ENCODE results near the gene ORM1.

ORM1 gene

DNA sequence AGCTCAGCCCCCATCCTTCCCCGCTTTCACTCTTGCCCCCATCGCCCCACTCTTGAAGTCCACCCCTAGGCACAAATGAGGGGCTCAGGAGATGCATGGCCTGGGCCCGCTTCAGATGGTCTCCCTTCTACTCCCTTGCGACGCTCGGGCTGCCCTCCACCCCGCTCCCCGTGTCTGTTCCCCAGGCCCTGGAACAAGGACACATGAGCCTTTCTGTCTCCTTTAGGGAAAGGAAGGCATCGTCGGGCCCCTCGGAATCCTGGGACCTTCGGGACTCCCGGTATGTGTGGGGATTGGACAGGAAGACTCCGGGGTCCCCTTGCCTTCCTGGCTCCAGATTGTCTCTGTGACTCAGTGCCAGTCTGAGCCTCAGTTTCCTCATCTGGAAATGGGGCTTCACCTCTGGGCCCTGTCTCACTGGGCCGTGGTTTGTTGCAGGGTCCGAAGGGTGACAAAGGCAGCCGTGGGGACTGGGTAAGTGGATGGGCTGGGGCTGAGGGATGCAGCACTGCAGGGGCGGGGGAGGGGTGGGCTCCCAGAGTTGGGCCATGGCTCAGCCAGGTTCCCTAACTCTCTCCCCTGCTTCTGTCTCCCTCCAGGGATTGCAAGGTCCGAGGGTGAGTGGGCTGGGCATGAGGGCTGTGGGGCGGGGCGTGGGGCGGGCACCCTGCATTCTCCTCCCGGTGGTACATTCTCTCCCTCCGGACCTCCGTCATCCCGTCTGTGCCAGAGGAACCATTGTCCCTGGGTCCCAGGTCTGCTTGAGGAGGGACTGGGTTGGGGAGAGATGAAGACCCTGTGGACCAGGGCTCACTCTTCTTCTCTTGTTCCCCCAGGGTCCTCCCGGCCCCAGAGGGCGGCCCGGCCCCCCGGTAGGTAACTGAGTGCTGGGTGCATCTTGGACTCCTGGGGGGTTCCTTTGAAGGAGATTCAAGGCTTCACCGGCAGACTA lies 21.8 kb upstream of the ORM1 start:
- peak overlapping the region; percentile 48 for H2AK5ac ChIP-seq (ENCODE audit: low read depth, low read length)
- no peak overlapping the region for H3K18ac ChIP-seq (ENCODE audit: low read length)
- peaks cover 0 to 4% of the 10 kb centered on the region in 2 donors for H3K9me3 ChIP-seq (replicated peaks in 1 of 2; ENCODE audit: control insufficient read depth in 2 of 2, insufficient read depth in 1 of 2, low read depth in 1 of 2, low read length in 2 of 2)
- H3K79me1 ChIP-seq (ENCODE audit: low read depth, low read length) = peaks cover 2% of the 10 kb centered on the region
- no peak overlapping the region for H4K91ac ChIP-seq (ENCODE audit: low read depth, low read length, poor library complexity)
- no peak overlapping the region for H3K4ac ChIP-seq (ENCODE audit: low read length)
- no peak overlapping the region for H3K4me3 ChIP-seq (ENCODE audit: low read length in 2 of 2)
- peaks cover 0 to 6% of the 10 kb centered on the region in 2 donors for H3K4me1 ChIP-seq (ENCODE audit: control insufficient read depth in 2 of 2, insufficient read depth in 1 of 2, low read depth in 1 of 2, low read length in 2 of 2)
- H3K4me2 ChIP-seq (ENCODE audit: insufficient read depth, low read length, poor library complexity, severe bottlenecking) = no peak overlapping the region
- peaks cover 0 to 2% (median 0%) of the 10 kb centered on the region in 3 experiments for H3K27me3 ChIP-seq (ENCODE audit: control insufficient read depth in 3 of 3, insufficient read depth in 3 of 3, low read depth in 1 of 3, low read length in 3 of 3)
- no peak overlapping the region for H3K27ac ChIP-seq (replicated peaks; ENCODE audit: low read length)
- no peak overlapping the region for H4K8ac ChIP-seq (ENCODE audit: low read depth, low read length)
- no CpG with 5 or more reads among the region's 31 CpGs for WGBS, 2 donors (ENCODE audit: extremely low coverage in 2 of 2, insufficient read length in 2 of 2, insufficient replicate concordance in 1 of 2)
- peak overlapping the region; percentile 41 for H2BK5ac ChIP-seq (ENCODE audit: low read length)
- H3K9ac ChIP-seq (ENCODE audit: low read depth, low read length, poor library complexity) = no peak overlapping the region
- H3K36me3 ChIP-seq (replicated peaks in 1 of 2; ENCODE audit: control insufficient read depth in 2 of 2, insufficient read depth in 2 of 2, low read length in 2 of 2) = peaks cover 12 to 30% of the 10 kb centered on the region in 2 donors
- no peak overlapping the region for H2BK12ac ChIP-seq (ENCODE audit: low read length)
- H2BK120ac ChIP-seq (ENCODE audit: low read depth, low read length) = peak overlapping the region; percentile 58
- H3K14ac ChIP-seq (ENCODE audit: low read length) = no peak overlapping the region
- DNase-seq (ENCODE audit: low spot score) = no peak
- H2BK15ac ChIP-seq (ENCODE audit: low read length) = no peak overlapping the region
- H3K23ac ChIP-seq (ENCODE audit: low read depth, low read length, poor library complexity) = no peak overlapping the region
- no peak overlapping the region for H2AFZ ChIP-seq (ENCODE audit: low read length)

DNA sequence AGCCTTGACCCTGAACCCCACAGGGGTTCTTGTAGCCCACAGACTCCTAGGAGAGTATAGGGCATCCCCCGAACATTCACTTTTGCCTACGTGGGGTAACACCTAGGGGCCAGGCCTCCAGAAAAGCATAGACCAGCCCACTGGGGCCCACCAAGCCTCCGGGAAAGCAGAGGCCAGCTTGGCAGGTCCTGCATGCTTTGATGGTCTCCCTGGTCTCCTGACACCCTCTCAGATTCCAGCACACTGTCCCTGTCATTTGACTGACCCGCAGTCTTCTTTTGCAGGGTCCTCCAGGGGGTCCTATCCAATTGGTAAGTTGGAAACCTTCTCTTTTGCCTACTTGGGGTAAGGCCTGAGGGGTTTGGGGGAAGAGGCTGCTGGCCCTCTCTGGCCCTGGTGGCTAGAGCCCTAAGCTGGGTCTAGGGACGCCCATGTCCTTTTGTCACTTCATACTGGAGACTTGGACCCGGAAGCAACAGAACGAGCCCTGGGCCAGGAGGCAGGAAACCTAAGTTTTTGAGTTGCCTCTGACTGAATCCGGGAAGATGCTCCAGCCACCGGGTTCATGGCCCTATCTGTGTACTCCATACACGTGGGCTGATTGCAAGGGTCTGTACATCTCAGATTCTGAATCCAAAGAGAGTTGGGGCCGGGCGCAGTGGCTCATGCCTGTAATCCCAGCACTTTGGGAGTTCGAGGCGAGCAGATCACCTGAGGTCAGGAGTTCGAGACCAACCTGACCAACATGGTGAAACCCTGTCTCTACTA lies 20.9 kb upstream of the ORM1 start:
- no CpG with 5 or more reads among the region's 15 CpGs for WGBS, 2 donors (ENCODE audit: extremely low coverage in 2 of 2, insufficient read length in 2 of 2, insufficient replicate concordance in 1 of 2)
- no peak for DNase-seq (ENCODE audit: low spot score)

DNA sequence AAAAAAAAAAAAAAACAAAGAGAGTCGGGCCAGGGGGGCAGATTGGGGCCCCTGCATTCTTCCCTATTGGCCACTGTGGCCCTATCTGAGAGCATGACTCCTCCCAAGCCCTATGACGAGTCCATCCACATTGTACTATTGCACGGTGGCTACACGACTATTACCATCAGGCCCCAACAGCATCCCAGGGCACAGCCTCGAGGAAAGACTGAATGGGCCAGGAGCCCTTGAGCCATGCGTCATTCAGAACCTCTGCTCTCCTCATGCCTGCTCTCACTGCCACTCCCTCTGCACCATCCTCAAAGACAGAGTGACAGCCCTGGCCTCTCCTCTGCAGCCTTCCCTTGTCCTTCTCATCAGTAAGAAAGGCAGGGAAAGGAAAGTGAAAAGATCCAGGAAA lies 20.2 kb upstream of the ORM1 start:
- no peak overlapping the region for H2BK15ac ChIP-seq (ENCODE audit: low read length)
- H3K4me1 ChIP-seq (ENCODE audit: control insufficient read depth in 2 of 2, insufficient read depth in 1 of 2, low read depth in 1 of 2, low read length in 2 of 2) = peaks cover 0 to 6% of the 10 kb centered on the region in 2 donors
- H2BK5ac ChIP-seq (ENCODE audit: low read length) = no peak overlapping the region
- H2AK5ac ChIP-seq (ENCODE audit: low read depth, low read length) = no peak overlapping the region
- H2BK12ac ChIP-seq (ENCODE audit: low read length) = no peak overlapping the region
- no peak overlapping the region for H2AFZ ChIP-seq (ENCODE audit: low read length)
- no peak overlapping the region for H4K91ac ChIP-seq (ENCODE audit: low read depth, low read length, poor library complexity)
- no peak for DNase-seq (ENCODE audit: low spot score)
- H3K4me3 ChIP-seq (ENCODE audit: low read length in 2 of 2) = no peak overlapping the region
- WGBS, 2 donors (ENCODE audit: extremely low coverage in 2 of 2, insufficient read length in 2 of 2, insufficient replicate concordance in 1 of 2) = no CpG with 5 or more reads among the region's 6 CpGs
- no peak overlapping the region for H2BK120ac ChIP-seq (ENCODE audit: low read depth, low read length)
- H3K18ac ChIP-seq (ENCODE audit: low read length) = no peak overlapping the region
- no peak overlapping the region for H4K8ac ChIP-seq (ENCODE audit: low read depth, low read length)
- H3K4me2 ChIP-seq (ENCODE audit: insufficient read depth, low read length, poor library complexity, severe bottlenecking) = no peak overlapping the region
- H3K14ac ChIP-seq (ENCODE audit: low read length) = no peak overlapping the region
- peaks cover 2% of the 10 kb centered on the region for H3K79me1 ChIP-seq (ENCODE audit: low read depth, low read length)
- peaks cover 0 to 2% (median 0%) of the 10 kb centered on the region in 3 experiments for H3K27me3 ChIP-seq (ENCODE audit: control insufficient read depth in 3 of 3, insufficient read depth in 3 of 3, low read depth in 1 of 3, low read length in 3 of 3)
- H3K9me3 ChIP-seq (replicated peaks in 1 of 2; ENCODE audit: control insufficient read depth in 2 of 2, insufficient read depth in 1 of 2, low read depth in 1 of 2, low read length in 2 of 2) = no peaks in the 10 kb centered on the region
- H3K36me3 ChIP-seq (replicated peaks in 1 of 2; ENCODE audit: control insufficient read depth in 2 of 2, insufficient read depth in 2 of 2, low read length in 2 of 2) = peaks cover 12 to 18% of the 10 kb centered on the region in 2 donors
- no peak overlapping the region for H3K4ac ChIP-seq (ENCODE audit: low read length)
- H3K23ac ChIP-seq (ENCODE audit: low read depth, low read length, poor library complexity) = no peak overlapping the region
- no peak overlapping the region for H3K9ac ChIP-seq (ENCODE audit: low read depth, low read length, poor library complexity)
- no peak overlapping the region for H3K27ac ChIP-seq (replicated peaks; ENCODE audit: low read length)

More for the DNA sequence above, 20.9 kb upstream of the ORM1 start:
- peak overlapping the region; percentile 41 for H2BK5ac ChIP-seq (ENCODE audit: low read length)
- no peak overlapping the region for H3K23ac ChIP-seq (ENCODE audit: low read depth, low read length, poor library complexity)
- H3K18ac ChIP-seq (ENCODE audit: low read length) = no peak overlapping the region
- H3K4me3 ChIP-seq (ENCODE audit: low read length in 2 of 2) = no peak overlapping the region
- no peaks in the 10 kb centered on the region for H3K9me3 ChIP-seq (replicated peaks in 1 of 2; ENCODE audit: control insufficient read depth in 2 of 2, insufficient read depth in 1 of 2, low read depth in 1 of 2, low read length in 2 of 2)
- H3K4me2 ChIP-seq (ENCODE audit: insufficient read depth, low read length, poor library complexity, severe bottlenecking) = no peak overlapping the region
- H3K14ac ChIP-seq (ENCODE audit: low read length) = no peak overlapping the region
- peaks cover 0 to 6% of the 10 kb centered on the region in 2 donors for H3K4me1 ChIP-seq (ENCODE audit: control insufficient read depth in 2 of 2, insufficient read depth in 1 of 2, low read depth in 1 of 2, low read length in 2 of 2)
- no peak overlapping the region for H4K8ac ChIP-seq (ENCODE audit: low read depth, low read length)
- no peak overlapping the region for H2AK5ac ChIP-seq (ENCODE audit: low read depth, low read length)
- no peak overlapping the region for H2BK120ac ChIP-seq (ENCODE audit: low read depth, low read length)
- no peak overlapping the region for H3K4ac ChIP-seq (ENCODE audit: low read length)
- H4K91ac ChIP-seq (ENCODE audit: low read depth, low read length, poor library complexity) = no peak overlapping the region
- peaks cover 0 to 2% (median 0%) of the 10 kb centered on the region in 3 experiments for H3K27me3 ChIP-seq (ENCODE audit: control insufficient read depth in 3 of 3, insufficient read depth in 3 of 3, low read depth in 1 of 3, low read length in 3 of 3)
- no peak overlapping the region for H3K9ac ChIP-seq (ENCODE audit: low read depth, low read length, poor library complexity)
- no peak overlapping the region for H2AFZ ChIP-seq (ENCODE audit: low read length)
- H2BK12ac ChIP-seq (ENCODE audit: low read length) = no peak overlapping the region
- H3K27ac ChIP-seq (replicated peaks; ENCODE audit: low read length) = no peak overlapping the region
- no peak overlapping the region for H2BK15ac ChIP-seq (ENCODE audit: low read length)
- H3K36me3 ChIP-seq (replicated peaks in 1 of 2; ENCODE audit: control insufficient read depth in 2 of 2, insufficient read depth in 2 of 2, low read length in 2 of 2) = peaks cover 12 to 24% of the 10 kb centered on the region in 2 donors
- peaks cover 2% of the 10 kb centered on the region for H3K79me1 ChIP-seq (ENCODE audit: low read depth, low read length)

DNA sequence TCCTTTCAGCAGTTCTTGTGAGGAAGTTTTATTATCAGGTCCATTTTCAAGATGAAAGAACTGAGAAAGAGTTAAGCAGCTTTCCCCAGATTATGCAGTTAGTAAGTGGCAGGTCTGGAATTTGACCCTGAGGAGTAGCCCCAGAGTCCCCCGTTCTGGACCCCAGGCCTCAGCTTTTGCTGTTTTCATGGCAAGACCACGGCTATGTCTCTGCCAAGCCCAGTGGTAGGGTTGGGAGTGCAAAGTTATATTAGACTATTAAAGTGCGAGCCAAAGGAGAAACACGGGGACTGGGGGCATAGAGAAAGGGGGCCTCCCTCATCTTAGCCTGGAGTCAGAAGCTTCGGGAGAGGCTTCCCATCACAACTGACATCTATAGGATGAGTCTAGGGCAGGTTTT lies 19.3 kb upstream of the ORM1 start:
- WGBS, 2 donors (ENCODE audit: extremely low coverage in 2 of 2, insufficient read length in 2 of 2, insufficient replicate concordance in 1 of 2) = no CpG with 5 or more reads among the region's 5 CpGs
- Histone ChIP-seq H2BK15ac (ENCODE audit: low read length) (no peak overlapping the region), H2BK12ac (ENCODE audit: low read length) (no peak overlapping the region), H3K4me3 (ENCODE audit: low read length in 2 of 2) (no peak overlapping the region), H2BK5ac (ENCODE audit: low read length) (no peak overlapping the region), H3K27me3 (ENCODE audit: control insufficient read depth in 3 of 3, insufficient read depth in 3 of 3, low read depth in 1 of 3, low read length in 3 of 3) (peaks cover 0 to 2% (median 0%) of the 10 kb centered on the region in 3 experiments), H3K14ac (ENCODE audit: low read length) (no peak overlapping the region), H2BK120ac (ENCODE audit: low read depth, low read length) (no peak overlapping the region), H2AFZ (ENCODE audit: low read length) (no peak overlapping the region), H3K23ac (ENCODE audit: low read depth, low read length, poor library complexity) (no peak overlapping the region), H3K27ac (replicated peaks; ENCODE audit: low read length) (no peak overlapping the region), H3K36me3 (replicated peaks in 1 of 2; ENCODE audit: control insufficient read depth in 2 of 2, insufficient read depth in 2 of 2, low read length in 2 of 2) (peaks cover 10 to 12% of the 10 kb centered on the region in 2 donors), H3K79me1 (ENCODE audit: low read depth, low read length) (peaks cover 2% of the 10 kb centered on the region), H4K91ac (ENCODE audit: low read depth, low read length, poor library complexity) (no peak overlapping the region), H3K4ac (ENCODE audit: low read length) (no peak overlapping the region), H4K8ac (ENCODE audit: low read depth, low read length) (no peak overlapping the region), H3K9ac (ENCODE audit: low read depth, low read length, poor library complexity) (no peak overlapping the region), H3K4me1 (ENCODE audit: control insufficient read depth in 2 of 2, insufficient read depth in 1 of 2, low read depth in 1 of 2, low read length in 2 of 2) (peaks cover 0 to 6% of the 10 kb centered on the region in 2 donors), H3K18ac (ENCODE audit: low read length) (no peak overlapping the region), H3K9me3 (replicated peaks in 1 of 2; ENCODE audit: control insufficient read depth in 2 of 2, insufficient read depth in 1 of 2, low read depth in 1 of 2, low read length in 2 of 2) (no peaks in the 10 kb centered on the region), H2AK5ac (ENCODE audit: low read depth, low read length) (no peak overlapping the region), H3K4me2 (ENCODE audit: insufficient read depth, low read length, poor library complexity, severe bottlenecking) (no peak overlapping the region)
- no peak for DNase-seq (ENCODE audit: low spot score)
